AG10803 (cell line): ENCODE results near the gene MROH9.

ENCODE experiments used
- DNase-seq: peaks from one replicate; pipeline ENCODE4 v3.0.0; 2010; ENCODE audit warnings: low read depth
- H3K4me3 ChIP-seq: 2 replicates; pipeline ENCODE4 v1.5.1; 2011; ENCODE audit warnings: mild to moderate bottlenecking, low read length, control low read depth
- CTCF ChIP-seq: conservative IDR thresholded peaks from 2 replicates; pipeline ENCODE4 v1.5.1; 2011; ENCODE audit warnings: mild to moderate bottlenecking, low read length, control low read depth, inconsistent platforms

The MROH9 gene

GRCh38 chr1:170967042-170967910 is 31.9 kb downstream of the MROH9 start:
- TF ChIP-seq CTCF: peak; percentile 82
- peak; percentile 54 for DNase-seq
- no peak overlapping the region for H3K4me3 ChIP-seq

- DNase-seq: no peak
- H3K4me3 ChIP-seq: no peak overlapping the region
- TF ChIP-seq CTCF: no peak
Measured at GRCh38 chr1:170970256-170970655, 34.9 kb downstream of the MROH9 start.

- no peak overlapping the region for H3K4me3 ChIP-seq
- TF ChIP-seq CTCF: no peak
- DNase-seq: no peak
Measured at GRCh38 chr1:170978371-170978910, 43.1 kb downstream of the MROH9 start.

GRCh38 chr1:170985406-170985805 is 50.1 kb downstream of the MROH9 start:
- no peak for DNase-seq
- no peak overlapping the region for H3K4me3 ChIP-seq
- no peak for TF ChIP-seq CTCF

GRCh38 chr1:170986901-170987300 is 51.6 kb downstream of the MROH9 start:
- DNase-seq: no peak
- no peak overlapping the region for H3K4me3 ChIP-seq
- TF ChIP-seq CTCF: no peak

GRCh38 chr1:170987424-170987823 is 52.1 kb downstream of the MROH9 start:
- DNase-seq: no peak
- H3K4me3 ChIP-seq: no peak overlapping the region
- no peak for TF ChIP-seq CTCF

GRCh38 chr1:170993151-170993550 is 57.8 kb downstream of the MROH9 start:
- no peak for DNase-seq
- TF ChIP-seq CTCF: no peak
- H3K4me3 ChIP-seq: no peak overlapping the region
